Measurements from ENCODE around the gene BCO2. TPM values are rescaled to one million over a fixed set of nuclear protein-coding genes. Genes with fewer than 3 reads are reported as not detected.

Gene BCO2
- total RNA-seq, 1 experiment from 2014 or later = 2.5 TPM

- Histone ChIP-seq H3K9me3 (ENCODE audit: low read depth, low read length, poor library complexity, severe bottlenecking) (no peaks in the 10 kb centered on the region), H3K36me3 (ENCODE audit: insufficient read depth, low read length, poor library complexity, severe bottlenecking) (peaks cover 28% of the 10 kb centered on the region), H3K4me3 (ENCODE audit: low read depth, low read length, poor library complexity, severe bottlenecking) (peak overlapping the region; percentile 72), H3K4me1 (ENCODE audit: insufficient read depth, low read length, poor library complexity, severe bottlenecking) (peaks cover 22% of the 10 kb centered on the region), H3K27ac (ENCODE audit: low read depth, low read length, poor library complexity, severe bottlenecking) (peak overlapping the region; percentile 96), H3K27me3 (replicated peaks; ENCODE audit: insufficient read depth, low read depth, low read length, poor library complexity) (no peaks in the 10 kb centered on the region)
- no peak for TF ChIP-seq CTCF (conservative IDR thresholded peaks at IDR 0.05; ENCODE audit: low read depth, low read length)
- no peak for TF ChIP-seq EZH2 (IDR thresholded peaks at IDR 0.05; ENCODE audit: borderline replicate concordance, low read depth, low read length, poor library complexity, severe bottlenecking)
- POLR2A ChIA-PET (ENCODE audit: low non-redundant PET) = no interaction called here
- CTCF ChIA-PET = no interaction called here
- no peak for DNase-seq (ENCODE audit: low spot score)
- intact Hi-C loops (cut with micrococcal nuclease; ENCODE audit: unreplicated experiment) = loop anchor here (10.0 kb wide), 1 partner anchor 328 kb away; no protein-coding TSS in a partner anchor
- no TSS peak for BruUV-seq (replicated peaks)
These were observed 51.6 kb downstream of the BCO2 start for GRCh38 chr11:112226831-112227401.

- no TSS peak for BruUV-seq (replicated peaks)
- CTCF ChIA-PET = no interaction called here
These were observed 52.2 kb downstream of the BCO2 start for GRCh38 chr11:112227471-112227870.

GRCh38 chr11:112228706-112229105 is 53.4 kb downstream of the BCO2 start:
- ChIA-PET POLR2A (ENCODE audit: low non-redundant PET) (no interaction called here), CTCF (no interaction called here)
- H3K9me3 ChIP-seq (ENCODE audit: low read depth, low read length, poor library complexity, severe bottlenecking) = no peaks in the 10 kb centered on the region
- DNase-seq (ENCODE audit: low spot score) = no peak
- no TSS peak for BruUV-seq (replicated peaks)
- TF ChIP-seq CTCF (conservative IDR thresholded peaks at IDR 0.05; ENCODE audit: low read depth, low read length) = no peak
- no peak for TF ChIP-seq EZH2 (IDR thresholded peaks at IDR 0.05; ENCODE audit: borderline replicate concordance, low read depth, low read length, poor library complexity, severe bottlenecking)
- intact Hi-C loops (cut with micrococcal nuclease; ENCODE audit: unreplicated experiment) = loop anchor here (10.0 kb wide), 1 partner anchor 326 kb away; no protein-coding TSS in a partner anchor
- H3K36me3 ChIP-seq (ENCODE audit: insufficient read depth, low read length, poor library complexity, severe bottlenecking) = peaks cover 45% of the 10 kb centered on the region
- H3K4me3 ChIP-seq (ENCODE audit: low read depth, low read length, poor library complexity, severe bottlenecking) = no peak overlapping the region
- peaks cover 16% of the 10 kb centered on the region for H3K4me1 ChIP-seq (ENCODE audit: insufficient read depth, low read length, poor library complexity, severe bottlenecking)
- no peak overlapping the region for H3K27ac ChIP-seq (ENCODE audit: low read depth, low read length, poor library complexity, severe bottlenecking)
- H3K27me3 ChIP-seq (replicated peaks; ENCODE audit: insufficient read depth, low read depth, low read length, poor library complexity) = no peaks in the 10 kb centered on the region

More at GRCh38 chr11:112227471-112227870, 52.2 kb downstream of the BCO2 start:
- no peaks in the 10 kb centered on the region for H3K9me3 ChIP-seq (ENCODE audit: low read depth, low read length, poor library complexity, severe bottlenecking)
- no peak for DNase-seq (ENCODE audit: low spot score)
- peaks cover 32% of the 10 kb centered on the region for H3K36me3 ChIP-seq (ENCODE audit: insufficient read depth, low read length, poor library complexity, severe bottlenecking)
- H3K27ac ChIP-seq (ENCODE audit: low read depth, low read length, poor library complexity, severe bottlenecking) = peak overlapping the region; percentile 96
- intact Hi-C loops (cut with micrococcal nuclease; ENCODE audit: unreplicated experiment) = loop anchor here (10.0 kb wide), 1 partner anchor 327 kb away; no protein-coding TSS in a partner anchor
- H3K4me3 ChIP-seq (ENCODE audit: low read depth, low read length, poor library complexity, severe bottlenecking) = peak overlapping the region; percentile 72
- TF ChIP-seq CTCF (conservative IDR thresholded peaks at IDR 0.05; ENCODE audit: low read depth, low read length) = no peak
- no peak for TF ChIP-seq EZH2 (IDR thresholded peaks at IDR 0.05; ENCODE audit: borderline replicate concordance, low read depth, low read length, poor library complexity, severe bottlenecking)
- H3K27me3 ChIP-seq (replicated peaks; ENCODE audit: insufficient read depth, low read depth, low read length, poor library complexity) = no peaks in the 10 kb centered on the region
- H3K4me1 ChIP-seq (ENCODE audit: insufficient read depth, low read length, poor library complexity, severe bottlenecking) = peaks cover 17% of the 10 kb centered on the region
- POLR2A ChIA-PET (ENCODE audit: low non-redundant PET) = no interaction called here

Measured in A673 (cell line).